ENCODE measurements around the gene AMD1.

DNA sequence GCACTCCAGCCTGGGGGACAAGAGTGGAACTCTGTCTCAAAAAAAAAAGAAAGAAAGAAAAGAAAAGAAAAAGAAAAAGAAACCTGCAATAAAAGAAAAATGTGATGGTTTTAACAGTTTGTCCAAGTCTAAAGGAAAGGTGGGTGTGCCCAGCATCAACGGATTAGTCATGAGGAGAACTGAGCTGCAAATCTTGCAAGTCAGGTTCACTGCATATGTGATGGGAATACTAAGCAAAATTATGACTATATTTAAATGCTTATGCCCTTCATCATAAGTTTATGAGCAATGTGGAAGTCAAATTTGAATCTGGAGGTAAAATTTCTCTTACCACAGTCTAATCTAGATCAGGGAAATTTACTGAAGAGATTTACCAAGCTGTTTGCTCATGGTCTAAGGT lies 46.2 kb upstream of the AMD1 start:
- TF ChIP-seq CTCF (conservative IDR thresholded peaks at IDR 0.05; ENCODE audit: low read depth, low read length): no peak
- TF ChIP-seq EZH2 (IDR thresholded peaks at IDR 0.05; ENCODE audit: borderline replicate concordance, low read depth, low read length, poor library complexity, severe bottlenecking): no peak
